Stromal cell of bone marrow (primary cell): ENCODE data around the gene ITSN1.
A peak's percentile ranks its signal among the peaks of the same experiment; 100 is the strongest.
"Not testable (repeated sequence)": the region's sequence is repeated elsewhere in the genome, so short reads cannot be mapped to it uniquely, and the experiment has no call there.

Experiments
- DNase-seq: peaks from one replicate; pipeline ENCODE4 v3.0.0-alpha.2; 2012; ENCODE audit warnings: low read depth

ITSN1 gene

GRCh38 chr21:33682992-33683627, 40.8 kb downstream of the ITSN1 start:
- peak; percentile 62 for DNase-seq

DNA sequence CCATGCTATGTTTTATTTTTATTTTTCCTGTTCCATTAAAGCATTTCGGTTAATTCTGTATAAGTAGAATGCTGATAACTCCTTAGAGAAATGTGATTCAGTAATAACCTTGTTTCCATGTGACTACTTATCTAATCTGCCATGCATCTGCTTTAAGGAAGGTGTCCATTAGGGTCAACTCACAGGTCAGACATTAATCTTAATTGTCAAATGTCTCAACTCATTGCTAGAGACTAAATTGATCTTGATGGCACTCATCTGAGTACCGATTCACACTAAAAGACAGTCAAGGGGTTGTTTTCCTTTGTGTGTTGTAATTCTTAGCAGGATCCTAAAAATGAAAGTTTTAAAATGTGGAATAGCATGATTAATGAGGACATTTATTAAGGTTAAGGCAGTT, 41.8 kb downstream of the ITSN1 start:
- no peak for DNase-seq

DNA sequence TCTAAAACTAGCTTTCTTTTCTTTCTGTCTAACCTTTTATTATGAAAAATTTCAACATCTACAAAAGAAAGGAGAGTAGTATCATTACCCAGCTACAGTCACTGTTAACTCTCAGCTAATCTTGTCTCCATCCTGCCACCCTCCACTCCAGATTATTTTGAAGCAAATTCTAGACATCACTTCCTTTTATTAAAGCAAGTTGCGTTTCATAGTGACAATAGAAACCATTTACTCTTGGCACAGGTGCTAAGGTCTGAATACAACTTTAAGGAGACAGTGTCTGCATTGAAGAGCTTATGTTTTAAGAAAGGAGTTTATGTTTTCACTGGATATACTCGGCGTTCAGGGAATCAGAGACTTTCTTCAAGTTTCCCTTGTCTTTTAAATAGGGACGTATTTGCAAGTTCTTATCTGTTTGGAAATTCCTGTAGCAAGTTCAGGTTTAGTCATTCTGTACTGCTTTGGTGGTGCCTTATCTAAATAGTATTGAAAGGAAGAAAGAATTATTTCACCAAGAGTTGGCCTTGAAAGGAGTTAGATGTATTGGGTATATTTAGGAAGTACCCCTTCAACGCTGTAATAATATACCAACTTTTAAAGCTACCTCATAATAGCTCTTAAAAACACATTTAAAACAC, 42.7 kb downstream of the ITSN1 start:
- DNase-seq = no peak

- peak; percentile 21 for DNase-seq
Observed at GRCh38 chr21:33685613-33686197, 43.4 kb downstream of the ITSN1 start.

DNA sequence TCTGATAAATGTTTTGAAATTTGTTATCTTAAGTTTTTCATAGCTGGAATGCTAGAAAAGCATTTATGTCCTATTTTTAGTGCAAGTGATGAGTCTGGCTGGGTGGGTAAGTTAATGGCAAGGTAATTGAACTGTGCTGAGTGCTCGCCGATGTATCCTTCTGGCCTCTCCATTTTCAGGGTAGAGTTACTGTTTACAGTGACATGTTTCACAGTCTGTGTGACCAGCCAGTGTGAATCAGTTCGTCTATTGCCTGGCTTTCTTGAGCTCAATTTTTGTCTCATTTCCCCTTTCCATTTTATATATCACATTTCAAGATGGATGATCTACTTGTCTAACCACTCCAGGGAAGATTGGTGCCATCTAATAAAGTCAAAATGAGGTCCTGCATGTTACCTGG, 44.1 kb downstream of the ITSN1 start:
- DNase-seq = no peak

GRCh38 chr21:33687634-33688033, 45.3 kb downstream of the ITSN1 start:
- DNase-seq = no peak

GRCh38 chr21:33688353-33688752, 46.1 kb downstream of the ITSN1 start:
- DNase-seq = no peak

- no peak for DNase-seq
Observed at GRCh38 chr21:33690874-33691273, 48.6 kb downstream of the ITSN1 start.

DNA sequence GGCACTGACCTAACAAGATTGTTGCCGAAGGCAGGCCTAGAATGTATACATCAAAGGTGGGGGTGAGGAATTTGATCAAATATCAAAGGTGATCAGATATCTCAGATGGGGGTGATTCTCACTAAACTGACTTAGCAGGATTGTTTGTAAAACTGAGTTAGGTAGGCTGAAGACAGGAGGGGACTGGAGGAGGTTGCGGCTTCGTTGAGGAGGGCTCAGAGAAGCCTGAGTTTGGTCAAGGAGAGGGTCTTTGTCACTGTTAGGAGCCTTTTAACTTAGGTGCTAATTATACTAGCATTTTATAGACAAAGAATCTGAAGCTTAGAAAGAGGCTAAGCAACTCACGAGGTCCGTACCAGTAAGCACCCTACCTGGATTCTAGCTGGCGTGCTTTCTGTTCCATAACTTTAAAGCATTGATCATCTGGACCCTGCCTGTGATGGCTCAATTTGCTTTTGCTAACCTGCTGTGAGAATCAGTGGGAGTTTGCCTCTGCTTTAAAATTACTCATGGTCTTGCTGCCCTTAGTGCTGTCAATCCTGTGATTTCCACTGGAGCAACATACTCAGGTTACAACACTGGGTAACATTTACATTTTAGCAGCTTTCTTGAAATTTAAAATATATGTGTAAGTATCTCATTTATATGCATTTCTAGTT, 49.8 kb downstream of the ITSN1 start:
- DNase-seq = no peak

DNA sequence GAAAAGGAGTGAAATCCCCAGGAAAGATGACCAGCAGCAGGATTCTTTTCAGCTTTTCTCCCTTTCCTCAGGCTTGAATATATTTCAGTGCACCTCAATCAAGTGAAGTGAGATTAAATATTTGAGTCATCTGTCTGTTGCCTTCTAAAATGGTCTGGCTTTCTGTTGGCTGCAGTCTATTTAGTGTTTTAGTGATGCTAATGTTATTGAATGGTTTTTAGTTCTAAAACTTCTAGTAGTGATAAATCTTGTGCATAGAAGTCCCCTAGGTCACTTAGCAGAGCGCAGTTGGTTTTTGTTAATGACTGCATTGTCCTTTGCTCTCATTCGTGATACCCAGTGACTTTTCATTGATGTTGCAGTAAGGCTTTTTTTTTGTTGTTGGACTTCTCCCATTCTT, 53.5 kb downstream of the ITSN1 start:
- DNase-seq = no peak

GRCh38 chr21:33696465-33696864, 54.2 kb downstream of the ITSN1 start:
- DNase-seq = no peak

GRCh38 chr21:33698087-33698860, 56.0 kb downstream of the ITSN1 start:
- DNase-seq = no peak

DNA sequence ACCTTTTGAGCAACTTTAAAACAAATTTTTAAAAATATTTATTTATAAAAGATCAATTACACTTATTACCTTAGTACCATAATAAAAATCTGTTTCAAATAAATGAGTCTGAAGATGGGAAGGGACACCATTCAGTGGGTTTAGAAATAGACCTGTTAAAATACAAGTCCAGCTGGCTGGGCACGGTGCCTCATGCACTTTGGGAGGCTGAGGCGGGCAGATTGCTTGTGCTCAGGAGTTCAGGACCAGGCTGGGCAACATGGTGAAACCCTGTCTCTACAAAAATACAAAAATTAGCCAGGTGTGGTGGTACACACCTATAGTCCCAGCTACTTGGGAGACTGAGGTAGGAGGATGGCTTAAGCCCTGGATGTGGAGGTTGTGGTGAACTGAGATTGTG, 57.0 kb downstream of the ITSN1 start:
- no peak for DNase-seq

GRCh38 chr21:33700491-33700890, 58.2 kb downstream of the ITSN1 start:
- no peak for DNase-seq

- DNase-seq = no peak
Observed at GRCh38 chr21:33703750-33704606, 61.7 kb downstream of the ITSN1 start.

GRCh38 chr21:33707846-33708245, 65.5 kb downstream of the ITSN1 start:
- no peak for DNase-seq

- DNase-seq = no peak
Observed at GRCh38 chr21:33708874-33709273, 66.6 kb downstream of the ITSN1 start.

- DNase-seq = no peak
Observed at GRCh38 chr21:33712022-33712803, 69.9 kb downstream of the ITSN1 start.

DNA sequence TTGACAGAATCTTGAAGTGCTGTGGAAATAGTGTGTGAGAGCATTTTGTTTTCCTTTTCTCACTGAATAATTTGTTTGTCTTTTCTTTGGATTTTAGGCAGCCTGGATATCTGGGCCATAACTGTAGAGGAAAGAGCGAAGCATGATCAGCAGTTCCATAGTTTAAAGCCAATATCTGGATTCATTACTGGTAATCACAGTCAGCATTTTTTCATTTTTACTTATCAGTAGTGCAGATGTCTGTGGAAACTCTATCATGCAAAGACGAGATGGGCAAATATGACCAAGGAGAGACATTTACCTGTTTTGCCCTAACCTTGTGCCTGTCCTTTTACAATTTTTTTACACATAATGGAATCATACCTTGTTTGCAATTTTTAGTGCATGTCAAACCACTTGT, 78.8 kb downstream of the ITSN1 start:
- no peak for DNase-seq

- not testable (repeated sequence) for DNase-seq
Observed at GRCh38 chr21:33729139-33729538, 86.8 kb downstream of the ITSN1 start.

GRCh38 chr21:33729641-33730040, 87.3 kb downstream of the ITSN1 start:
- DNase-seq = no peak
